Epithelial cell of esophagus (primary cell): ENCODE measurements around the gene GMPS.
"Not testable (repeated sequence)": the region's sequence is repeated elsewhere in the genome, so short reads cannot be mapped to it uniquely, and the experiment has no call there.

ENCODE experiments used
- DNase-seq: peaks from one replicate; pipeline ENCODE4 v3.0.0; 2010; ENCODE audit warnings: low read depth
- H3K4me3 ChIP-seq: 2 replicates; pipeline ENCODE4 v1.5.1; 2011; ENCODE audit warnings: mild to moderate bottlenecking, low read length, control low read depth
- TF ChIP-seq, protein P1 (sequence below): IDR thresholded peaks from 2 replicates; pipeline ENCODE4 v1.5.1; 2011; ENCODE audit warnings: low read depth, mild to moderate bottlenecking, low read length, control low read depth, inconsistent platforms; ENCODE audit not compliant: insufficient read depth; ENCODE audit errors: missing control alignments

GMPS gene

GRCh38 chr3:155852341-155852740, 18.1 kb upstream of the GMPS start:
- no peak for DNase-seq
- TF ChIP-seq, protein P1, sequence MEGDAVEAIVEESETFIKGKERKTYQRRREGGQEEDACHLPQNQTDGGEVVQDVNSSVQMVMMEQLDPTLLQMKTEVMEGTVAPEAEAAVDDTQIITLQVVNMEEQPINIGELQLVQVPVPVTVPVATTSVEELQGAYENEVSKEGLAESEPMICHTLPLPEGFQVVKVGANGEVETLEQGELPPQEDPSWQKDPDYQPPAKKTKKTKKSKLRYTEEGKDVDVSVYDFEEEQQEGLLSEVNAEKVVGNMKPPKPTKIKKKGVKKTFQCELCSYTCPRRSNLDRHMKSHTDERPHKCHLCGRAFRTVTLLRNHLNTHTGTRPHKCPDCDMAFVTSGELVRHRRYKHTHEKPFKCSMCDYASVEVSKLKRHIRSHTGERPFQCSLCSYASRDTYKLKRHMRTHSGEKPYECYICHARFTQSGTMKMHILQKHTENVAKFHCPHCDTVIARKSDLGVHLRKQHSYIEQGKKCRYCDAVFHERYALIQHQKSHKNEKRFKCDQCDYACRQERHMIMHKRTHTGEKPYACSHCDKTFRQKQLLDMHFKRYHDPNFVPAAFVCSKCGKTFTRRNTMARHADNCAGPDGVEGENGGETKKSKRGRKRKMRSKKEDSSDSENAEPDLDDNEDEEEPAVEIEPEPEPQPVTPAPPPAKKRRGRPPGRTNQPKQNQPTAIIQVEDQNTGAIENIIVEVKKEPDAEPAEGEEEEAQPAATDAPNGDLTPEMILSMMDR: no peak
- H3K4me3 ChIP-seq: peak overlapping the region; percentile 82

GRCh38 chr3:155853214-155854140, 17.0 kb upstream of the GMPS start:
- DNase-seq: peak; percentile 28
- TF ChIP-seq, protein P1: peak; percentile 30
- H3K4me3 ChIP-seq: peak overlapping the region; percentile 82

GRCh38 chr3:155854141-155854940, 16.1 kb upstream of the GMPS start, which contains the start of gene SLC33A1:
Gene SLC33A1 (minus strand): TSS chr3:155854427. CDS start chr3:155853997, 430 bp downstream.
- DNase-seq: peak; percentile 99
- H3K4me3 ChIP-seq: peak within 1 kb of the TSS; percentile 89
- TF ChIP-seq, protein P1: no peak

DNA sequence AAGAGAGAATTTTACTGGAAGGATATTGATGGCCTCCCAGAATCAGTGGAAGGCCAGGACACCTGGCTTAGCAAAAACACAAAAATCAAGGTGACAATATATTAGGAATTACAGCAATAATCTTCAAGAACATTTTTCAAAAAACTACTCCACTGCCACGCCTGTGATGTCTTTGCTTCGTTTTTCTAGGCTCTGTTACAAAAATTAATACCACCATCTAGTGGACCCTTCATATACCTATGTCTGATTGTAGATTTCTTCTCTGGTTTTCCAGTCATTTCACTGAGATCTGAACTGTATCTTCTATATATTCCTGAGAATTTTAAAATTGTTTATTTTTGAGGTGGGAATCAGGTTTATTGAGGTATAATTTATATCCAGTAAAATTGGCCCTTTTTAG, 10.6 kb upstream of the GMPS start:
- no peak for DNase-seq
- TF ChIP-seq, protein P1: no peak
- H3K4me3 ChIP-seq: no peak overlapping the region

DNA sequence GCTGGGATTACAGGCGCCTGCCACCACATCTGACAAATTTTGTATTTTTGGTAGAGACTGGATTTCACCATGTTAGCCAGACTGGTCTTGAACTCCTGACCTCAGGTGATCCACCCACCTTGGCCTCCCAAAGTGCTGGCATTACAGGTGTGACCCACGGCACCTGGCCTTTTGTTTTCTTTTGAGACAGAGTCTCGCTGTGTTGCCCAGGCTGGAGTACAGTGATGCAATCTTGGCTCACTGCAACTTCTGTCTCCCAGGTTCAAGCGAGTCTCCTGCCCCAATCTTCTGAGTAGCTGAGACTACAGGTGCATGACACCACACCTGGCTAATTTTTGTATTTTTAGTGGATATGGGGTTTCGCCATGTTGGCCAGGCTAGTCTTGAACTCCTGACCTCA, 10.0 kb upstream of the GMPS start:
- not testable (repeated sequence) for DNase-seq, H3K4me3 ChIP-seq

DNA sequence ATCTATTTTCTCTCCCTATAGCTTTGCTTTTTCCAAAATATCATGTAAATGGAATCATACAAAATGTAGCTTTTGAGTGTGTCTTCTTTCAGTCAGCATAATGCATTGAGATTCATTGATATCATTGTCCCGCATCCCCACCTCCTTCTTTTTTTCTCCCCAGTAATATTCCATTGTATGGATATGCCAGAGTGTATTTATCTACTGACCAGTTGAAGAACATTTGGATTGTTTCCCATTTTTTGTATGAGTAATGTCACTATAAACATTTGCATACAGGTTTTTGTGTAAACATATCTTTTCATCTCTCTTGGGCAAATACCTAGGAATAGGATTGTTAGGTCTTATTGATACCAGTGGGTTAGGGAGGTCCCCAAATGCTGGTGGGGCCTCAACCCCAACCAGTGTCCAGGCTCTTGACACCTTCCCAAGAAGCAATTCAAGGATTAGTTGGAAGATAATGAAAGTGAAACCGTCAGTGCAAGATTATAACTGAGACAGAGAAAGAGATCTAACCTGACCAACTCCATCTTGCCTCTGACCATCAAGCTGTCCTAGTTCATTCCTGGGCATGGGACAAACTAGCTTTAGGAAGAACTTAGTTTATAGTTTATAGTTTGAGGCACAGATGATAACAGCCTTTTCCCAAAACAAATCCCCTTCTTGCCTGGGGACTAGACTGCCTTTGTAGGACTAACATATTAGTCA, 8.8 kb upstream of the GMPS start:
- no peak overlapping the region for H3K4me3 ChIP-seq
- DNase-seq: no peak
- TF ChIP-seq, protein P1: no peak

DNA sequence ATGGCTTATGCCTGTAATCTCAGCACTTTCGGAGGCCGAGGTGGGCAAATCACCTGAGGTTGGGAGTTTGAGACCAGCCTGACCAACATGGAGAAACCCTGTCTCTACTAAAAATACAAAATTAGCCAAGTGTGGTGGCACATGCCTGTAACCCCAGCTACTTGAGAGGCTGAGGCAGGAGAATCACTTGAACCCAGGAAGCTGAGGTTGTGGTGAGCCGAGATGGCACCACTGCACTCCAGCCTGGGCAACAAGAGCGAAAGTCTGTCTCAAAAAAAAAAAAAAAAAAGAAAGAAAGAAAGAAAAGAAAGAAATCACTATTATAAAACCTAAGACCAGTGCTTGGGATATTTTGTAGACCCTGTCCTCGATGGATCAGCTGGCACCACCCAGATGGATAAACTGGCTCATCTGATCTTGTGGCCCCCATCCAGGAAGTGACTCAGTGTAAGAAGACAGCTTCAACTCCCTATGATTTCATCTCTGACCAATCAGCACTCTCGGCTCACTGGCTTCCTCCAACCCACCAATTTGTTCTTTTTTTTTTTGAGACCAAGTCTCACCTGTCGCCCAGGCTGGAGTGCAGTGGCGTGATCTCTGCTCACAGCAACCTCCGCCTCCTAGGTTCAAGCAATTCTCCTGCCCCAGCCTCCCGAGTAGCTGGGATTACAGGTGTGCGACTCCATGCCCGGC, 8.0 kb upstream of the GMPS start:
- peak; percentile 60 for DNase-seq
- H3K4me3 ChIP-seq: not testable (repeated sequence)
